T-cell (primary cell): Measurements from ENCODE around the gene TRIM26. TPM values are rescaled to one million over a fixed set of nuclear protein-coding genes. Genes with fewer than 3 reads are reported as not detected.

Experiments
- ATAC-seq, 4 experiments: fragments of 200-7000 bp in 3 of 4; fragments of 150-1000 bp in 1 of 4; cut with Tn5 transposase; replicated peaks in 1 of 4; 1 replicate in 3 of 4; 2 replicates in 1 of 4; pipeline ENCODE4 v1.10.0; 2021; ENCODE audit warnings: moderate library complexity in 3 of 4, mild to moderate bottlenecking in 2 of 4, moderate number of reproducible peaks in 1 of 4
- CTCF ChIA-PET, 2 donors: fragments of 300-600 bp; sonication (Branson Sonifier 250); formaldehyde crosslinking; loops; one replicate each; lab custom pipeline; 2022; ENCODE audit warnings: antibody characterized with exemption in 2 of 2; lab: Charles Lee
- POLR2A ChIA-PET, 2 donors: fragments of 300-600 bp; sonication (Branson Sonifier 250); formaldehyde crosslinking; loops; one replicate each; lab custom pipeline; 2022; ENCODE audit warnings: antibody characterized with exemption in 2 of 2; lab: Charles Lee
- DNase-seq, 35 experiments: peaks; one replicate each; pipeline versions ENCODE4 v3.0.0 to v3.0.0-alpha.2; 2013 to 2023
- H3K27ac ChIP-seq: one replicate; pipeline ENCODE4 v1.5.1; 2013; ENCODE audit warnings: low read length
- H3K27me3 ChIP-seq, 2 experiments: replicated peaks in 1 of 2; 1 replicate in 1 of 2; 2 replicates in 1 of 2; pipeline versions ENCODE4 v1.6.1 to v1.7.0; 2013; ENCODE audit warnings: low read length in 1 of 2, mixed read lengths in 1 of 2; ENCODE audit not compliant: control insufficient read depth in 2 of 2, insufficient read depth in 2 of 2; ENCODE audit errors: extremely low read depth in 1 of 2
- H3K36me3 ChIP-seq, 2 donors: 1 replicate in 1 of 2; 2 replicates in 1 of 2; pipeline versions ENCODE4 v1.6.1 to v1.7.0; 2013; ENCODE audit warnings: low read length in 1 of 2; ENCODE audit not compliant: control insufficient read depth in 2 of 2, insufficient read depth in 1 of 2; ENCODE audit errors: extremely low read depth in 1 of 2
- H3K4me1 ChIP-seq, 2 experiments: 1 replicate in 1 of 2; 2 replicates in 1 of 2; pipeline versions ENCODE4 v1.6.1 to v1.7.0; 2013; ENCODE audit warnings: low read length in 2 of 2, mixed read lengths in 1 of 2; ENCODE audit not compliant: insufficient read depth in 2 of 2, control insufficient read depth in 1 of 2; ENCODE audit errors: extremely low read depth in 1 of 2
- H3K4me3 ChIP-seq, 2 donors: 1 replicate in 1 of 2; 2 replicates in 1 of 2; pipeline versions ENCODE4 v1.5.1 to v1.7.0; 2013; ENCODE audit warnings: mild to moderate bottlenecking in 2 of 2, low read length in 1 of 2, moderate library complexity in 1 of 2; ENCODE audit not compliant: control insufficient read depth in 1 of 2; ENCODE audit errors: extremely low read depth in 1 of 2
- H3K9me3 ChIP-seq: 2 replicates; pipeline ENCODE4 v1.7.0; 2013
- H3K27ac Mint-ChIP-seq, 2 donors: one replicate each; pipeline ENCODE4 v1.8.0; 2020 to 2021; ENCODE audit warnings: mild to moderate bottlenecking in 2 of 2, mixed read lengths in 2 of 2
- H3K27me3 Mint-ChIP-seq, 2 donors: one replicate each; pipeline ENCODE4 v1.8.0; 2021 to 2022; ENCODE audit warnings: mixed read lengths in 2 of 2
- H3K36me3 Mint-ChIP-seq: one replicate; pipeline ENCODE4 v1.8.0; 2021; ENCODE audit warnings: mixed read lengths
- H3K4me1 Mint-ChIP-seq, 3 donors: one replicate each; pipeline ENCODE4 v1.8.0; 2020 to 2022; ENCODE audit warnings: mixed read lengths in 3 of 3, mild to moderate bottlenecking in 1 of 3
- H3K4me3 Mint-ChIP-seq, 3 donors: one replicate each; pipeline ENCODE4 v1.8.0; 2020 to 2022; ENCODE audit warnings: mild to moderate bottlenecking in 3 of 3, mixed read lengths in 3 of 3, moderate library complexity in 3 of 3
- H3K9me3 Mint-ChIP-seq, 3 donors: one replicate each; pipeline ENCODE4 v1.8.0; 2020 to 2022; ENCODE audit warnings: mixed read lengths in 3 of 3
- WGBS: methylation state at CpG from one replicate; pipeline ENCODE4 v1.1.5; 2013; ENCODE audit warnings: missing lambda C conversion rate; ENCODE audit not compliant: insufficient coverage; 5-methylcytosine and 5-hydroxymethylcytosine counted together
- total RNA-seq, 35 experiments: library from RNA in 6 of 35; stranded (reverse) in 6 of 35; fragments of 120-200 nt in 1 of 35; gene quantifications; one replicate each; pipeline versions ENCODE4 v1.2.1 to v1.2.4 and lab custom pipeline; 2013 to 2026

TRIM26 gene
- total RNA-seq, 5 donors from 2014 or later (not counting 1 experiment from before 2014, with no cell fraction given) = 46.4 to 57.4 (median 54.1) TPM

- Mint-ChIP-seq H3K9me3 (no peaks in the 10 kb centered on the region), H3K27ac (no peak overlapping the region), H3K4me3 (no peak overlapping the region), H3K27me3 (peaks cover 18 to 22% of the 10 kb centered on the region in 2 donors), H3K4me1 (peaks cover 7 to 17% (median 12%) of the 10 kb centered on the region in 3 donors), H3K36me3 (no peaks in the 10 kb centered on the region)
- Histone ChIP-seq H3K27me3 (peaks cover 0 to 25% of the 10 kb centered on the region in 2 experiments), H3K36me3 (no peaks in the 10 kb centered on the region), H3K9me3 (no peaks in the 10 kb centered on the region), H3K4me3 (no peak overlapping the region), H3K27ac (no peak overlapping the region), H3K4me1 (peaks cover 0 to 8% of the 10 kb centered on the region in 2 experiments)
- 91% methylated on average over 15 of the region's 16 CpGs for WGBS
- no peak for ATAC-seq
- CTCF ChIA-PET = no interaction called here
- POLR2A ChIA-PET = no interaction called here
- DNase-seq = no peak
These were observed 49.1 kb downstream of the TRIM26 start for GRCh38 chr6:30163918-30164654.

DNA sequence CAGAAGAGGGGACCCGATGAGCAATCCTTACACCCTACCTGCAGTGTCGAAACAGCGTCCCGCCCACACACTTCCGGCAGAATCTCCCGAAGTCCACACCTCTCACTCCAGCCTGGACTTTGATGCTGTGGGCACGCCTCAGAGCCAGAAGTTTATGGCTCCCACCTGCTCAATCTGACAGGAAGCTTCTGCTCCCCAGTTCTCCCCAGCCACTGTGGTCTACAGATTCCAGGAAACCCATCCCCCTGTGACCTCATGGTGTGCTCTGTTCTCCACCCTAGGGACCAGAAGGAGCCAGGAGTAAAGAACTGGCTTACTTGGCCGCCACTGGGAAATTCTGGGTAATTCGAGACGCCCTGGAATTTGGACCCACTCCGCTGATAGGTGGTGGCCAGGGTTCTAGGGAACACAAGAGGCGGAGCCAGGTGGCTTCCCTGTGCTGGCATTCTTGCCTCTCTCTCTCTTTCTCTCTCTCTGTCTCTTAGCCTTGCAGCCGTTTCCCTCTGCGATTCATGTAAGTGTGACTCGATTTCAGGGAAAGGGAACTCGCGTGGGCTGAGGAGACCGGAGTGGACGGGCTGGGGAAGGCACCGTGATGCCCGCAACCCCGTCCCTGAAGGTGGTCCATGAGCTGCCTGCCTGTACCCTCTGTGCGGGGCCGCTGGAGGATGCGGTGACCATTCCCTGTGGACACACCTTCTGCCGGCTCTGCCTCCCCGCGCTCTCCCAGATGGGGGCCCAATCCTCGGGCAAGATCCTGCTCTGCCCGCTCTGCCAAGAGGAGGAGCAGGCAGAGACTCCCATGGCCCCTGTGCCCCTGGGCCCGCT, 49.9 kb downstream of the TRIM26 start, which contains the start of gene TRIM15:
Gene TRIM15, plus strand, starts transcription at position 457 of the 828 bp plus-strand sequence. Its CDS starts 139 bp downstream, at position 596.
- no peaks in the 10 kb centered on the region for H3K36me3 Mint-ChIP-seq
- no peaks in the 10 kb centered on the region for H3K9me3 Mint-ChIP-seq
- Histone ChIP-seq H3K27me3 (peaks cover 0 to 26% of the 10 kb centered on the region in 2 experiments), H3K9me3 (no peaks in the 10 kb centered on the region), H3K36me3 (no peaks in the 10 kb centered on the region), H3K4me1 (peaks cover 0 to 8% of the 10 kb centered on the region in 2 experiments), H3K27ac (no peak within 1 kb of the TSS), H3K4me3 (no peak within 1 kb of the TSS)
- DNase-seq (peak in 1 of 35 experiments; percentile 41), ATAC-seq (peak in 2 of 4 experiments; percentile 32 to 53)
- H3K27ac Mint-ChIP-seq = no peak within 1 kb of the TSS
- ChIA-PET CTCF (no interaction called here), POLR2A (no interaction called here)
- peaks cover 21 to 22% of the 10 kb centered on the region in 2 donors for H3K27me3 Mint-ChIP-seq
- H3K4me3 Mint-ChIP-seq = no peak within 1 kb of the TSS
- H3K4me1 Mint-ChIP-seq = peaks cover 7 to 17% (median 12%) of the 10 kb centered on the region in 3 donors
- 60% methylated on average over 27 of the region's 31 CpGs for WGBS

DNA sequence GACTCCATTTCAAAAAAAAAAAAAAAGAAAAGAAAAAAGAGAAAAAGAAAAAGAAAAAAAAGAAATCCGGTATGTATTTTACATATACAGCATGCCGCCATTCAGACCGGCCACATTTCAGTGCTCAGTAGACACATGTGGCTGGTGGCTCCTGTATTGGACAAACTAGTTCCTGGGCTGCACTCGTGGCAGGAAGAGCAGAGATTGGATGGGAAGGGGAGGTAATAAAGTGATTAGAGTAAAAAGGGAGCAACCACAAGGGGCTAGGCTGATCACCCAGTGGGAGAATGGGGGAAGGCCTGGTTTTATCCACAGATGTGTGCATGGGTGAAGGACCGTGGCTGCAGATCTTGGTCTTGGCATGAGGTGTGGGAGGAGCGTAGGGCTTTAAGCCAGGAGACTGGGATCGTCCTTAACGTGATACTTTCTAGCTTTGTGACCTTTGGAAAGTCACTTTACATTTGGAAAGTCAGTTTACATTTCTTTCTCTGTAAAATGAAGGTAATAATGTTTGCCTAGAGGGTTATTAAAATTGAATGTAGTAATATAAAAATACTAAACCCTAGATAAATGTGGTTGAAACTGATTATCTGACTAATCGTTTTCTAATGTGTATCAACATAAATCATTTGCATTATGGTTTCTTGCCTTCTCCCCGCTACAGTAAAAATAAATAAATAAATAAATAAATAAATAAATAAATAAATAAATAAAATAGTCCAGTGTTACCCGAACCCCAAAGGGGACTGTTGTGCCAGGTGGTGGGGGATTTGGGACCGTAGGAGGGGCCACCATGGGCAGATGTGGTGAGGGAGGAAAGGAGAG, 50.7 kb downstream of the TRIM26 start:
- H3K36me3 ChIP-seq = no peaks in the 10 kb centered on the region
- CTCF ChIA-PET = no interaction called here
- H3K27ac Mint-ChIP-seq = no peak overlapping the region
- DNase-seq (no peak), ATAC-seq (no peak)
- 77% methylated on average over 6 of the region's 12 CpGs for WGBS
- POLR2A ChIA-PET = no interaction called here
- peaks cover 19 to 20% of the 10 kb centered on the region in 2 donors for H3K27me3 Mint-ChIP-seq
- no peak overlapping the region for H3K27ac ChIP-seq
- peaks cover 0 to 26% of the 10 kb centered on the region in 2 experiments for H3K27me3 ChIP-seq
- peaks cover 0 to 8% of the 10 kb centered on the region in 2 experiments for H3K4me1 ChIP-seq
- H3K4me3 ChIP-seq = no peak overlapping the region
- no peaks in the 10 kb centered on the region for H3K36me3 Mint-ChIP-seq
- no peaks in the 10 kb centered on the region for H3K9me3 ChIP-seq
- peaks cover 7 to 14% (median 12%) of the 10 kb centered on the region in 3 donors for H3K4me1 Mint-ChIP-seq
- H3K4me3 Mint-ChIP-seq = no peak overlapping the region
- no peaks in the 10 kb centered on the region for H3K9me3 Mint-ChIP-seq

DNA sequence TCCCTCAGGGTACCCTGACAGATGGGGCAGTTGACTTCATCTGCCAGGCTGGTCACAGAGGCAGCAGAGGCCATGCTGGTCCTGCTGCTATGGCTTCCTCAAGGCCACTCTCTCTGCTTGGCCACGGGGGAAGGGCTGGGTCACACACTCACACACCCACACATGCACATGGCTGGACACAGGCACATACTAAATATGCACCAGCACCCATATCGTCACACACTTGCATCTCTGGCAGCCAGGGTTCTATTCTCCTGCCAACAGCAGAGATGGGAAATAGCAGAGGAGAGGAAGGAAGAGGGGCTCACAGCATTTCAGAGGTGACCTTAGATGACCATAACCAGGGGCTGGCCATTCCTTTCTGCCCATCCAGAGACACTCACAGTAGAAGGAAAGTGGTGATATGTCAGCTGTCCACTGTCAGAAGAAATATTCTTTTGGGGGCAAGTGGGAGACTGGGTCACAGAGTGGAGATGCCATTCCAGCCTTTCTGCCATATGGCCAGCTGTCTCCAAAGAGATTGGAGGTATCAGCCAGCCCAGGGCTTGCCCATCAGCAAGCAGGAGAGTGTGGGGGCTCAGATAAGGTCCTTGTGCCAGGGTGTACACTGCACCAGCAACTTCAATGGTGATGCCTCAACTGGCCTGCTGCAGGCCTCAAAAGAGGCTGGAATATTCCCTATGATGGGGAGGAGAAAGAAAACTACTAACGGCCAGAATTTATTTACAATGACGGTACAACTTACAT, 52.2 kb downstream of the TRIM26 start, which contains the start of gene TRIM10:
Gene TRIM10, minus strand, starts transcription at position 427 of the 747 bp plus-strand sequence. Its CDS starts 353 bp downstream, at position 74.
- ATAC-seq = no peak
- H3K4me3 Mint-ChIP-seq = no peak within 1 kb of the TSS
- H3K36me3 Mint-ChIP-seq = no peaks in the 10 kb centered on the region
- peaks cover 18 to 24% of the 10 kb centered on the region in 2 donors for H3K27me3 Mint-ChIP-seq
- peaks cover 7 to 10% (median 10%) of the 10 kb centered on the region in 3 donors for H3K4me1 Mint-ChIP-seq
- CTCF ChIA-PET = no interaction called here
- no peak within 1 kb of the TSS for H3K27ac ChIP-seq
- H3K36me3 ChIP-seq = no peaks in the 10 kb centered on the region
- no peak for DNase-seq
- H3K9me3 Mint-ChIP-seq = no peaks in the 10 kb centered on the region
- H3K27ac Mint-ChIP-seq = no peak within 1 kb of the TSS
- whole genome bisulfite sequencing = no CpG with 5 or more reads among the region's 4 CpGs
- H3K4me3 ChIP-seq = no peak within 1 kb of the TSS
- H3K4me1 ChIP-seq = peaks cover 0 to 8% of the 10 kb centered on the region in 2 experiments
- H3K9me3 ChIP-seq = no peaks in the 10 kb centered on the region
- POLR2A ChIA-PET = interaction anchor here in 1 of 2 donors (0.6 kb wide), 1 partner anchor 540 kb away, joined by 5 read pairs; no protein-coding TSS in a partner anchor
- H3K27me3 ChIP-seq = peaks cover 0 to 26% of the 10 kb centered on the region in 2 experiments

- Mint-ChIP-seq H3K27me3 (peaks cover 22 to 27% of the 10 kb centered on the region in 2 donors), H3K4me1 (peaks cover 7 to 10% (median 10%) of the 10 kb centered on the region in 3 donors), H3K9me3 (no peaks in the 10 kb centered on the region), H3K27ac (no peak overlapping the region), H3K4me3 (no peak overlapping the region), H3K36me3 (no peaks in the 10 kb centered on the region)
- Histone ChIP-seq H3K9me3 (no peaks in the 10 kb centered on the region), H3K27ac (no peak overlapping the region), H3K36me3 (no peaks in the 10 kb centered on the region), H3K4me1 (peaks cover 0 to 8% of the 10 kb centered on the region in 2 experiments), H3K27me3 (peaks cover 0 to 29% of the 10 kb centered on the region in 2 experiments), H3K4me3 (no peak overlapping the region)
- ChIA-PET CTCF (interaction anchor here in 1 of 2 donors (0.6 kb wide), 1 partner anchor 15 kb away, joined by 3 read pairs; no protein-coding TSS in a partner anchor), POLR2A (no interaction called here)
- DNase-seq (no peak), ATAC-seq (no peak)
- 93% methylated on average over 15 of the region's 17 CpGs for WGBS
These were observed 53.0 kb downstream of the TRIM26 start for GRCh38 chr6:30160008-30160784.
